ENCODE data around the gene SIAH2. TPM values are rescaled to one million over a fixed set of nuclear protein-coding genes. Genes with fewer than 3 reads are reported as not detected.
A peak's percentile ranks its signal among the peaks of the same experiment; 100 is the strongest.

The SIAH2 gene
- total and polyA plus RNA-seq, 4 donors: 7.5 to 37.9 (median 21.9) TPM

- TF ChIP-seq CTCF (IDR thresholded peaks at IDR 0.05; ENCODE audit: control extremely low read depth, extremely low read depth): no peak
- H3K4me1 ChIP-seq (ENCODE audit: control insufficient read depth in 5 of 5, insufficient read depth in 5 of 5, low read length in 5 of 5): peaks cover 0 to 35% (median 10%) of the 10 kb centered on the region in 5 donors
- H3K36me3 ChIP-seq (ENCODE audit: control insufficient read depth in 4 of 4, insufficient read depth in 4 of 4, low read length in 4 of 4): peaks cover 0 to 7% (median 4%) of the 10 kb centered on the region in 4 donors
- no peaks in the 10 kb centered on the region for H3K9me3 ChIP-seq (ENCODE audit: control insufficient read depth in 4 of 4, insufficient read depth in 3 of 4, low read length in 3 of 4)
- peak overlapping the region in 1 of 2 donors; percentile 19 for H3K27ac ChIP-seq (ENCODE audit: low read depth in 1 of 2, low read length in 1 of 2)
- no peak overlapping the region for H3K9ac ChIP-seq (ENCODE audit: insufficient read depth in 1 of 2, low read length in 2 of 2)
- DNase-seq (no peak), ATAC-seq (ENCODE audit: insufficient read depth, low FRiP score) (no peak)
- no peak overlapping the region for H3K4me3 ChIP-seq
- no peaks in the 10 kb centered on the region for H3K27me3 ChIP-seq (ENCODE audit: control insufficient read depth in 3 of 3, insufficient read depth in 3 of 3, low read length in 2 of 3)
Observed at GRCh38 chr3:150757768-150758167, 5.2 kb downstream of the SIAH2 start.

GRCh38 chr3:150757364-150757763 lies 5.6 kb downstream of the SIAH2 start:
- ATAC-seq (ENCODE audit: insufficient read depth, low FRiP score): no peak
- Histone ChIP-seq H3K4me3 (no peak overlapping the region), H3K4me1 (ENCODE audit: control insufficient read depth in 5 of 5, insufficient read depth in 5 of 5, low read length in 5 of 5) (peaks cover 0 to 35% (median 10%) of the 10 kb centered on the region in 5 donors), H3K9ac (ENCODE audit: insufficient read depth in 1 of 2, low read length in 2 of 2) (no peak overlapping the region), H3K36me3 (ENCODE audit: control insufficient read depth in 4 of 4, insufficient read depth in 4 of 4, low read length in 4 of 4) (peaks cover 0 to 7% (median 4%) of the 10 kb centered on the region in 4 donors), H3K27me3 (ENCODE audit: control insufficient read depth in 3 of 3, insufficient read depth in 3 of 3, low read length in 2 of 3) (no peaks in the 10 kb centered on the region), H3K27ac (ENCODE audit: low read depth in 1 of 2, low read length in 1 of 2) (no peak overlapping the region), H3K9me3 (ENCODE audit: control insufficient read depth in 4 of 4, insufficient read depth in 3 of 4, low read length in 3 of 4) (no peaks in the 10 kb centered on the region)
- no peak for TF ChIP-seq CTCF (IDR thresholded peaks at IDR 0.05; ENCODE audit: control extremely low read depth, extremely low read depth)
- 80 to 90% methylated on average over 5 of the region's 5 CpGs for WGBS, 2 donors
- no peak for DNase-seq

GRCh38 chr3:150756491-150757059 lies 6.4 kb downstream of the SIAH2 start:
- Histone ChIP-seq H3K9me3 (ENCODE audit: control insufficient read depth in 4 of 4, insufficient read depth in 3 of 4, low read length in 3 of 4) (no peaks in the 10 kb centered on the region), H3K4me1 (ENCODE audit: control insufficient read depth in 5 of 5, insufficient read depth in 5 of 5, low read length in 5 of 5) (peaks cover 0 to 35% (median 10%) of the 10 kb centered on the region in 5 donors), H3K4me3 (no peak overlapping the region), H3K27ac (ENCODE audit: low read depth in 1 of 2, low read length in 1 of 2) (no peak overlapping the region), H3K27me3 (ENCODE audit: control insufficient read depth in 3 of 3, insufficient read depth in 3 of 3, low read length in 2 of 3) (no peaks in the 10 kb centered on the region), H3K9ac (ENCODE audit: insufficient read depth in 1 of 2, low read length in 2 of 2) (no peak overlapping the region), H3K36me3 (ENCODE audit: control insufficient read depth in 4 of 4, insufficient read depth in 4 of 4, low read length in 4 of 4) (peaks cover 0 to 7% (median 4%) of the 10 kb centered on the region in 4 donors)
- no peak for TF ChIP-seq CTCF (IDR thresholded peaks at IDR 0.05; ENCODE audit: control extremely low read depth, extremely low read depth)
- no peak for ATAC-seq (ENCODE audit: insufficient read depth, low FRiP score)
- DNase-seq: no peak
- 73 to 89% methylated on average over 4 of the region's 4 CpGs for WGBS, 2 donors

GRCh38 chr3:150755902-150756301 lies 7.1 kb downstream of the SIAH2 start:
- ATAC-seq (ENCODE audit: insufficient read depth, low FRiP score): no peak
- no peak overlapping the region for H3K9ac ChIP-seq (ENCODE audit: insufficient read depth in 1 of 2, low read length in 2 of 2)
- 61 to 75% methylated on average over 3 of the region's 3 CpGs for WGBS, 2 donors

More at GRCh38 chr3:150755902-150756301, 7.1 kb downstream of the SIAH2 start:
- no peak for TF ChIP-seq CTCF (IDR thresholded peaks at IDR 0.05; ENCODE audit: control extremely low read depth, extremely low read depth)
- Histone ChIP-seq H3K9me3 (ENCODE audit: control insufficient read depth in 4 of 4, insufficient read depth in 3 of 4, low read length in 3 of 4) (no peaks in the 10 kb centered on the region), H3K4me3 (no peak overlapping the region), H3K4me1 (ENCODE audit: control insufficient read depth in 5 of 5, insufficient read depth in 5 of 5, low read length in 5 of 5) (peaks cover 0 to 32% (median 9%) of the 10 kb centered on the region in 5 donors), H3K27ac (ENCODE audit: low read depth in 1 of 2, low read length in 1 of 2) (no peak overlapping the region), H3K36me3 (ENCODE audit: control insufficient read depth in 4 of 4, insufficient read depth in 4 of 4, low read length in 4 of 4) (peaks cover 0 to 7% (median 4%) of the 10 kb centered on the region in 4 donors), H3K27me3 (ENCODE audit: control insufficient read depth in 3 of 3, insufficient read depth in 3 of 3, low read length in 2 of 3) (no peaks in the 10 kb centered on the region)
- peak in 1 of 3 donors; percentile 29 for DNase-seq
